Mesendoderm (in vitro differentiated cells): Measurements from ENCODE around the gene ABCA4.

Source experiments
- DNase-seq: peaks from one replicate; pipeline ENCODE4 v3.0.0; 2013
- H2AK5ac ChIP-seq: 2 replicates; pipeline ENCODE4 v1.6.1; 2013; ENCODE audit warnings: low read length, inconsistent platforms
- H2BK120ac ChIP-seq: 2 replicates; pipeline ENCODE4 v1.6.1; 2013; ENCODE audit warnings: low read depth, mild to moderate bottlenecking, low read length, moderate library complexity, mixed read lengths
- H2BK15ac ChIP-seq: replicated peaks from 2 replicates; pipeline ENCODE4 v1.6.1; 2013; ENCODE audit warnings: low read depth, mild to moderate bottlenecking, moderate library complexity
- H2BK5ac ChIP-seq: 2 replicates; pipeline ENCODE4 v1.6.1; 2013; ENCODE audit warnings: low read length, inconsistent platforms
- H3K18ac ChIP-seq: 2 replicates; pipeline ENCODE4 v1.6.1; 2013; ENCODE audit warnings: mild to moderate bottlenecking, low read length, mixed read lengths
- H3K23ac ChIP-seq: one replicate; pipeline ENCODE4 v1.6.1; 2013; ENCODE audit warnings: low read length
- H3K27ac ChIP-seq: 2 replicates; pipeline ENCODE4 v1.5.1; 2013; ENCODE audit warnings: low read depth, mild to moderate bottlenecking, inconsistent platforms, low read length, moderate library complexity
- H3K27me3 ChIP-seq: 2 replicates; pipeline ENCODE4 v1.6.1; 2013; ENCODE audit warnings: low read length, control low read depth, mild to moderate bottlenecking, inconsistent platforms; ENCODE audit not compliant: insufficient read depth, poor library complexity
- H3K36me3 ChIP-seq: 2 replicates; pipeline ENCODE4 v1.6.1; 2013; ENCODE audit warnings: low read length, inconsistent platforms; ENCODE audit not compliant: control insufficient read depth, insufficient read depth
- H3K4ac ChIP-seq: one replicate; pipeline ENCODE4 v1.6.1; 2013; ENCODE audit warnings: low read depth, mild to moderate bottlenecking, low read length, moderate library complexity
- H3K4me1 ChIP-seq: 2 replicates; pipeline ENCODE4 v1.6.1; 2013; ENCODE audit warnings: low read depth, low read length, inconsistent platforms; ENCODE audit not compliant: control insufficient read depth
- H3K4me2 ChIP-seq: 2 replicates; pipeline ENCODE4 v1.6.1; 2013; ENCODE audit warnings: low read length
- H3K4me3 ChIP-seq: 2 replicates; pipeline ENCODE4 v1.5.1; 2013; ENCODE audit warnings: mild to moderate bottlenecking, low read length
- H3K56ac ChIP-seq: one replicate; pipeline ENCODE4 v1.6.1; 2013; ENCODE audit warnings: low read length
- H3K79me1 ChIP-seq: 2 replicates; pipeline ENCODE4 v1.6.1; 2013; ENCODE audit warnings: low read length, inconsistent platforms
- H3K79me2 ChIP-seq: 2 replicates; pipeline ENCODE4 v1.6.1; 2013; ENCODE audit warnings: mild to moderate bottlenecking, low read length; ENCODE audit not compliant: control insufficient read depth, insufficient read depth
- H3K9ac ChIP-seq: 2 replicates; pipeline ENCODE4 v1.6.1; 2013; ENCODE audit warnings: low read length, inconsistent platforms
- H4K5ac ChIP-seq: one replicate; pipeline ENCODE4 v1.6.1; 2013; ENCODE audit warnings: low read length
- H4K8ac ChIP-seq: one replicate; pipeline ENCODE4 v1.6.1; 2013; ENCODE audit warnings: low read depth, mild to moderate bottlenecking, control low read depth, low read length, moderate library complexity
- WGBS: extraction: QIAGEN DNeasy Blood & Tissue Kit; methylation state at CpG from one replicate; pipeline ENCODE4 v1.1.7; 2013; ENCODE audit warnings: low lambda C conversion rate, missing lambda C conversion rate; ENCODE audit not compliant: insufficient coverage; ENCODE audit errors: extremely low coverage; 5-methylcytosine and 5-hydroxymethylcytosine counted together

The ABCA4 gene

GRCh38 chr1:94031154-94031553, 89.8 kb downstream of the ABCA4 start:
- Histone ChIP-seq H3K27me3 (no peaks in the 10 kb centered on the region), H2BK120ac (no peak overlapping the region), H3K18ac (no peak overlapping the region), H3K4me1 (no peaks in the 10 kb centered on the region), H3K9ac (no peak overlapping the region), H3K56ac (no peak overlapping the region), H3K36me3 (no peaks in the 10 kb centered on the region), H2BK5ac (no peak overlapping the region), H3K4me3 (no peak overlapping the region), H2BK15ac (no peak overlapping the region), H3K79me2 (no peaks in the 10 kb centered on the region), H3K4ac (no peak overlapping the region), H2AK5ac (no peak overlapping the region), H3K79me1 (no peaks in the 10 kb centered on the region), H4K8ac (no peak overlapping the region), H3K27ac (no peak overlapping the region), H3K23ac (no peak overlapping the region), H4K5ac (no peak overlapping the region), H3K4me2 (no peak overlapping the region)
- DNase-seq: no peak
- no CpG with 5 or more reads among the region's 4 CpGs for WGBS

- Histone ChIP-seq H3K4ac (no peak overlapping the region), H3K27ac (no peak overlapping the region), H3K36me3 (no peaks in the 10 kb centered on the region), H3K79me1 (no peaks in the 10 kb centered on the region), H3K4me2 (no peak overlapping the region), H2BK5ac (no peak overlapping the region), H4K5ac (no peak overlapping the region), H2AK5ac (no peak overlapping the region), H3K56ac (no peak overlapping the region), H2BK120ac (no peak overlapping the region), H3K27me3 (no peaks in the 10 kb centered on the region), H4K8ac (no peak overlapping the region), H3K4me3 (no peak overlapping the region), H3K4me1 (no peaks in the 10 kb centered on the region), H3K9ac (no peak overlapping the region), H2BK15ac (no peak overlapping the region), H3K79me2 (no peaks in the 10 kb centered on the region), H3K18ac (no peak overlapping the region), H3K23ac (no peak overlapping the region)
- no peak for DNase-seq
- WGBS: no CpG with 5 or more reads among the region's 6 CpGs
Observed at GRCh38 chr1:94029130-94029993, 91.6 kb downstream of the ABCA4 start.

- Histone ChIP-seq H3K27ac (no peak overlapping the region), H4K8ac (no peak overlapping the region), H3K4me3 (no peak overlapping the region), H2BK15ac (no peak overlapping the region), H2BK120ac (no peak overlapping the region), H3K9ac (no peak overlapping the region), H3K79me2 (no peaks in the 10 kb centered on the region), H3K27me3 (no peaks in the 10 kb centered on the region), H2AK5ac (no peak overlapping the region), H2BK5ac (no peak overlapping the region), H3K4me1 (no peaks in the 10 kb centered on the region), H3K56ac (no peak overlapping the region), H3K4me2 (no peak overlapping the region), H3K36me3 (no peaks in the 10 kb centered on the region), H3K23ac (no peak overlapping the region), H3K79me1 (no peaks in the 10 kb centered on the region), H3K18ac (no peak overlapping the region), H3K4ac (no peak overlapping the region), H4K5ac (no peak overlapping the region)
- no peak for DNase-seq
- no CpG with 5 or more reads among the region's 5 CpGs for WGBS
Observed at GRCh38 chr1:94027721-94028515, 93.0 kb downstream of the ABCA4 start.

GRCh38 chr1:94026619-94027380, 94.1 kb downstream of the ABCA4 start:
- Histone ChIP-seq H3K9ac (no peak overlapping the region), H3K4ac (no peak overlapping the region), H2AK5ac (no peak overlapping the region), H3K79me2 (no peaks in the 10 kb centered on the region), H3K23ac (no peak overlapping the region), H3K4me3 (no peak overlapping the region), H3K27me3 (no peaks in the 10 kb centered on the region), H2BK5ac (no peak overlapping the region), H2BK120ac (no peak overlapping the region), H4K8ac (no peak overlapping the region), H3K4me2 (no peak overlapping the region), H3K79me1 (no peaks in the 10 kb centered on the region), H3K27ac (no peak overlapping the region), H4K5ac (no peak overlapping the region), H3K4me1 (no peaks in the 10 kb centered on the region), H2BK15ac (no peak overlapping the region), H3K36me3 (no peaks in the 10 kb centered on the region), H3K56ac (no peak overlapping the region), H3K18ac (no peak overlapping the region)
- no CpG with 5 or more reads among the region's 10 CpGs for WGBS
- DNase-seq: no peak

GRCh38 chr1:94025383-94026340, 95.3 kb downstream of the ABCA4 start:
- no peak overlapping the region for H2BK15ac ChIP-seq
- peak; percentile 67 for DNase-seq
- no peaks in the 10 kb centered on the region for H3K79me1 ChIP-seq
- H3K18ac ChIP-seq: no peak overlapping the region
- no peak overlapping the region for H2BK120ac ChIP-seq
- H3K4me1 ChIP-seq: no peaks in the 10 kb centered on the region
- no peak overlapping the region for H3K56ac ChIP-seq
- H3K23ac ChIP-seq: no peak overlapping the region
- no peak overlapping the region for H3K4me3 ChIP-seq
- no peak overlapping the region for H2BK5ac ChIP-seq
- no peaks in the 10 kb centered on the region for H3K79me2 ChIP-seq
- H3K27ac ChIP-seq: no peak overlapping the region
- no peaks in the 10 kb centered on the region for H3K36me3 ChIP-seq
- H3K4me2 ChIP-seq: no peak overlapping the region
- no peaks in the 10 kb centered on the region for H3K27me3 ChIP-seq
- WGBS: no CpG with 5 or more reads among the region's 18 CpGs
- H2AK5ac ChIP-seq: no peak overlapping the region
- no peak overlapping the region for H4K5ac ChIP-seq
- H3K9ac ChIP-seq: no peak overlapping the region
- H4K8ac ChIP-seq: no peak overlapping the region
- no peak overlapping the region for H3K4ac ChIP-seq
